CD4-positive, alpha-beta T cell treated with Interleukin-21 for 1 hour (primary cell): ENCODE data around the gene FOXI1.

ENCODE experiments used
- DNase-seq: peaks from one replicate; pipeline ENCODE4 v3.0.0-alpha.2; 2020

The FOXI1 gene

DNA sequence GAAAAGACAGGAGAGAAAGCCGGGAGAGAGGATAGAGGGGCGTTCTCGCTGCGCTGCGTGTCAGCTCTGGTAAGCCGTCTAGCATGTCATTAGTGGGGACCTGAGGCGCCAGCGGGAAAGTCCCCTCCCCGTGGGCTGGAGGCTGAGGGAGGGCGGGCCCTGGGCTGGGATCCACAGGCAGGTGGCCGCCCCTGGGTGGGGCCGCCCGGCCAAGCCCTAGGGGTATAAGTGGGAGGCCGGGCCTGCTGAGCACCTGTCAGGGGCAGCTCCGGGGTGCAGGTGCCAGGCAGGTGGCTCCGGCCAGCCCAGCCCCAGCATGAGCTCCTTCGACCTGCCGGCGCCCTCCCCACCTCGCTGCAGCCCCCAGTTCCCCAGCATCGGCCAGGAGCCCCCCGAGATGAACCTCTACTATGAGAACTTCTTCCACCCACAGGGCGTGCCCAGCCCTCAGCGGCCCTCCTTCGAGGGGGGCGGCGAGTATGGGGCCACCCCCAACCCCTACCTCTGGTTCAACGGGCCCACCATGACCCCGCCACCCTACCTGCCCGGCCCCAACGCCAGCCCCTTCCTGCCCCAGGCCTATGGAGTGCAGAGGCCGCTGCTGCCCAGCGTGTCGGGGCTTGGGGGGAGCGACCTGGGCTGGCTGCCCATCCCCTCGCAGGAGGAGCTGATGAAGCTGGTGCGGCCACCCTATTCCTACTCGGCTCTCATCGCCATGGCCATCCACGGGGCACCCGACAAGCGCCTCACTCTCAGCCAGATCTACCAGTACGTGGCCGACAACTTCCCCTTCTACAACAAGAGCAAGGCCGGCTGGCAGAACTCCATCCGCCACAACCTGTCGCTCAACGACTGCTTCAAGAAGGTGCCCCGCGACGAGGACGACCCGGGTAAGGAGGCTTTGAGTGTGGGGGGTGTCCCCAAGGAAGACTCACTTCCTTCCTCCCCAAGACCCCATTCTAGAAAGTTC lies at the start of gene FOXI1:
TSS of gene FOXI1 (plus strand) at position 256 of the 970 bp plus-strand sequence. CDS start at position 317, 61 bp downstream.
- no peak for DNase-seq

DNA sequence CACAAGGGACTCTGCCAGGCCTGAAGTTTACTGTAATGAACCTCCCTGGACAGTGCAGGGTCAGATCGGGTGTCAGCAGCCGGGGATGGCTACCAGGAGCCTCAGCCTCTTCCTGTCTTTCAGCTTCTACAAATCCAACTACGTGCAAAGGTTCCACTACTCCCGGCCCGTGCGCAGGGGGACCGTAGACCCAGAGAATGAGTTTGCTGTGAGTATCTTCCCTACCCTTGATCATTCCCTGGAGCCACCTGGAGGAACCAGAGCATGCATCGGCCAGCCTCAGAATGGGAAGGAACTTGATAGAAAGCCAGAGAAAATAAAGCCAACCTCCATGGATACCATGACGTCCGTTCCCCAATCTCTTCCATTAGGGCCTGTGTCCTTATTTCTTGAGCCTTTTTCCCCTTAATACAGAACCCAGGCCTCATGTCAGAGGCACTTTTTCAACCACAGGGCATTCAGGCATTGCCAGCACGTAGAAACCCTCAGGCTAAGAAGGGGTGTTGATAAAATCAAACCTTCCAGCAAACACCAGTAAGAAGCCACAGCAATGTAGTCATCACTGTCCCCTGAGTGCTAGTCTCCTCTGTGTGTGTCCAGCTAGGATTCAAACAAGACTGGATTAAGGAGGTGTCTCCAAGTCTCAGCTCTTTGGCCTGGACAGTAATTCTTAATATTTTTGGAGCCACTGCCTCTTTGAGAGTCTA lies 49.0 kb upstream of the FOXI1 start:
- no peak for DNase-seq

DNA sequence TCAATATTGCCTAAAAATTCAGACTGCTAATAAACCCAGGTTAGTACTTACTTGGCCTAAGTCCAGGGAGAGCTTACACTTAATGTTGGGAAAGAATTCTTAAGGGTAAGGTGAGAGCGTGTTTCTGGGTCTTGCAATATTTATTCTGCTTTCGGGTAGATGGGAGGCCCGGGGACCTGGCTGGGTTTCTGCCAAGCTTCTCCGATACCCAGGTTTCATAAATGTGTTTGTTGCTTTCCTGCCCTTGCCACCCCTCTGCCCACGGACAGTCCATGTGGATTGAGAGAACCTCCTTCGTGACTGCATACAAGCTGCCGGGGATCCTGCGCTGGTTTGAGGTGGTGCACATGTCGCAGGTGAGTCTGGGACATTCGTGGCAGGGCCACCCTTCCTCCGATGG lies 48.4 kb upstream of the FOXI1 start:
- no peak for DNase-seq

DNA sequence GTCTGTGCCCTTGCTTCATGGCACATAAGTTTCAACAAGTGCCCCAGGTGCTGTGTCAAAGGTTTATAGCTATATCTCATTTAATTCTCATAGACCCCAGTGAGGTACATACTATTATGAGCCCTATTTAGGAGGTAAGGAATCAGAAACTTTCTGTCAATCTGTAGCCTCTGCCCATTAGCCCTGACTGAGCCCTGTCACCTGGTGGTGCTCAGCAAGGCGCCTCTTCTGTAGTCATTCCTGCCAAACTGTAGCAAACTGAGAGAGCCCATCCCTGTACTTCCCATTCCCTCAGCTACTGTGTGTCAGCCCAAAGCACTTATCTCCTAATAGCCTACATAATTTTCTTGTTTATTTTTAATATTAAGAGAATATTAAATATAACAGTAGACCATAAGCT lies 46.5 kb upstream of the FOXI1 start:
- DNase-seq = no peak

DNA sequence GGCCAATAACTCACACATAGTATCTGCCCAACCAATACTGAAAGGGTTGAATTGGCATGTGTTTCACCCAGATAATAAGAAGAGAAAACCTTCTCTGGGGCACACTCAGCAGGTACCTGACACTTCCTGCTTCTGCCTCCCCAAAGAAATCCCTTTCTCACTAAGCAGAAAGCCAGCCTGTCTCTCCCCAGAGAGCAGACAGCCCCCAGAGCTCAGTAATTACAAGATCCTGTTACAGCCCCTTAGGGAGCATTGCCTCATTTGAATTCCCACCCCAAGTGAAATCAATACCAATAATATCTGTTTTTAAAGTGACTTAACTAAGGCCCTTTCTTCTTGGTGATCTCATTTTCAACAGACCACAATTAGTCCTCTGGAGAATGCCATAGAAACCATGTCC lies 38.5 kb upstream of the FOXI1 start:
- DNase-seq = no peak

DNA sequence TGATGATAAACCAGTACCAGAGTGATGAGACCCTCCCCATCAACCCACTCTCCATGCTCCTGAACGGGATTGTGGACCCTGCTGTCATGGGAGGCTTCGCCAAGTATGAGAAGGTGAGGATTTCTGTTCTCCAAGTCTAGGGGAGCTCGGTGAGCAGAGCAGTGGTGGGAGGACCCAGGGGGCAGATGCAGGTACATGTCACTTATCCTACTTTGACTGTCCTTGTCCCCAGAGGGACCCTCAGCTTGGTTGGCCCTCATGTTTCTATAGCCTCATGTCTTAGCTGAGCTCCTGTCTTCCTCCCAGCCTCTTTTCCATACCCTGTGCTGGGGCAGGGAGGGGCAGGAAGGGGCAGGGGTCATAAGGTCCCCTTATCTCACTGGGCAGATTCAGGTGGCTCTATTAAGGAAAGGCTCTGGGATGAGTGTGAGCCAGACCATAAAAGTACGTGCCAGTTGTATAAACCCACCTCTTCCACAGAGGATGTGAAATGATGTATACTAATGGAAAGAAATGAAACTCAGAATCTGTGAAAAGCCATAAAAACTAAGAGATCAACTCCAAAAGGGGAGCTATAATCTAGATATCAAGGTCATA lies 38.0 kb upstream of the FOXI1 start:
- DNase-seq = no peak

DNA sequence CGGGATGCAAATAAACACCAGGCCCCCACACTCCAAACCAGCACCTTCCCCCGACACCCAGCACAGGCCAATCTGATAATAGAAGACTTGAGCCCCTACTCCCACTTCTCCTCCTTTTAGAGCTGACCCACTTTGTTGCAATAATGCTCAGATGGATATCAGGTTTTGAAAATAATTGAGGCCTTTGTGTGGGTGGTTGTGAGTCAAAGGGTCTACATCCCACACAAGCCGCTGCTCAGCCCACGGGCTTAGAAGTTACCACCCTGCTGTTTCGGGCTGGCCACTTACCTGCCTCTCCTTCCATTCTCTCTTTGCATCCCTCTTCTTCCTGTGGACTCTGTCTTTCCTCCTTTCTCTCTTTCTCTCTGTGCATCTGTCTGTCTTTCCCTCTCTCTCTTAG lies 36.2 kb upstream of the FOXI1 start:
- DNase-seq = no peak

DNA sequence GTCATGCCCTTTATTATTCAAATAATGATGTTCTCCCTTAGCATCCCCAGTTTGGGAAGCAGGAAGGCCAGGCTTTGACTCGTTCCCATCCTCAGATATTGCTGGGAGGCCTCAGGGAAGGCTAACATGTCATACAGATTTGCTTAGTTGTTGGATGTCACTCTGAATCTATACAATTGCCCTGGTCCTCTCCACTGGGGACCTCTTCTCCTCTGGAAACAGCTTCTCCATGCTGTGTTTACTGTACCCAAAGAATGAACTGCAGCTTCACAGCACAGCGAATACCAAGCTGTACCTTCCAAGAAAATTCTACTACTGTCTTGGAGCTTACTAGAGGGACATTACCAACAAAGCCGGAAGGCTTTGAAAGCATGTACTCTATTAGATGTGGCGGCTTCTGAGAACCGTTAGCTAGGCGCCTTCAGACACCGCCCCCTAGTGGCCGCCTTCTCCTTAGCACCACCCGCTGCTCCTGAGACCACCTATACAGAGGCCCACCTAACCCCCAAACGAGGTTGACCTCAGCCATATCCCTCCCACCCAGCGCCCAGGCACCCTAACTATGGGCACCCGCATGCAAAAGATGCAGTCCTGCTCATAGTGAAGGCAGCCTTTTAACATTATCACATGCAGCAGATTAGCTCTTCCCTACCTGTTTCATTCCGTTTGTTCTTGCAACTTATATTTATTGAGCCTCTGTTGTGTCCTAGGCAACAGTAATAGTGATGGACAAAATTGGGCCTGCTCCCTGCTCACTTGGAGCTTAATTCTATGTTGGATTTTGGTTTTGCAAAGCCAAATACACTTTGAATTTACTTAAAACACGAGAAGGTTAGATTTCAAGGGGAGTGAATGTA lies 34.9 kb upstream of the FOXI1 start:
- DNase-seq = no peak

DNA sequence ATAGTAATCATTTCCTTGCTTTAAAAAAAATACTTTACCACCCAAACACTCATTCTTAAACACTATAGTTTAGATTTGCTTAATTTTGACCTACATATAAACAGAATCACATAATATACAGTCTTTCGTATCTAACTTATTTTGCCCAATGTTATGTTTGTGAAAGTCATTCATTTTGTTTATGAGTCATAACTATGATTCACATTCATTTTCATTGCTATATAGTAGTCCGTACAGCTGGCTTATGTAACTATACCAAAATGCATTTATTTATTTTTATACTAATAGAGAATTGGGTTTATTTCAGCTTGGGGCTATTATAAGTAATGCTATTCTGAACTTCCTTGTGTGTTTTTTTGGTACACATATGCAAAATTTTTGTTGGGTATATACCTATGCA lies 33.9 kb upstream of the FOXI1 start:
- no peak for DNase-seq

DNA sequence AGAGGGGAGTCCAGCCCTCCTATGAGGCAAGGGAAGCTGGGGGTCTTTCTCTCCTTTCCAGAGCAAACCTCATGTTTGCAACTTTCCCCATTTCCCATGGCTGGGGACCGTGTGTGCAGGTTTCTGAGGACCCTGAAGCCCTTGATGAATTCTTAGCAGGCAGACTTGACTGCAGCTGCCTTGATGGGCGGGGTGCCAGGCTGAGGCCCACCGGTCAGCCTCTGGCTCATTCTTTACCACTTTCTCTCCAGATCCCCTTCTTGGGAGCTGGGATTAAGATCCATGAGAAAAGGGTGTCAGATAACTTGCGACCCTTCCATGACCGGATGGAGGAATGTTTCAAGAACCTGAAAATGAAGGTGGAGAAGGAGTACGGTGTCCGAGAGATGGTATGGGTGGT lies 30.0 kb upstream of the FOXI1 start:
- DNase-seq = no peak

DNA sequence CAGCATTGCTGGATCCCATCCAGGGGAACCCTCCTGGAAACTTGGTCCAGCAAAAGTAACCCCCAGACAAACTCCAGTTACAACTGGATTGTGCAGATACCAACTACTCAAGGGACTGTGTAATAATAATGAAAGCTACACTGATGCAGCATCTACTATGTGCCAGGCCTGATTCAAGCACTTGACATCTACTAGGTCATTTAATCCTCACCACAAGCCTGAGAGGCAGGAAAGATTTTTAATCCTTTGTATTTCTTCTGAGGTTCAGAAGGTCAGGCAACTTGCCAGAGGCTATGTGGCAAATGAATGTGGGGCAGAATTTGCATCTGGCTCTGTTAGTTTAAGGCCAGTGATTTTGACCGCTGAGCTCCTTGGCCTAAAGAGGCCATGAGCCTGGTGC lies 29.5 kb upstream of the FOXI1 start:
- DNase-seq = no peak

DNA sequence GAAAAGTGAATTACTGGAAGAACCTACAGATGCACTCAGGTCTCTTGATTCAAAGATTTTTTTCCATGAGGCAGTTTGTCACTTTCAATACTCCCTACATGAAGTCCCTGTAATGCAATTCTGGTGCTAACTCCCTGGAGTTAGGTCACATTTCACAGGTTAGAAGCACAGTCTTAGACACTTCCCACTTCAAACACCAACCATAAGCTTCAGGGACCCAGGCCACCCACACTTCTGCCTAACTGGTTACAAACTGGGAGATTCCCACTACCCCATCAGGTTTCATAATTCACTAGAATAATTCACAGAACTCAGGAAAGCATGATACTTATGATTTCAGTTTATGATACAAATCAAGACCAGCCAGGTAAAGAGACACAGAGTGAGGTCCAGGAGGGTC lies 29.0 kb upstream of the FOXI1 start:
- DNase-seq = no peak

DNA sequence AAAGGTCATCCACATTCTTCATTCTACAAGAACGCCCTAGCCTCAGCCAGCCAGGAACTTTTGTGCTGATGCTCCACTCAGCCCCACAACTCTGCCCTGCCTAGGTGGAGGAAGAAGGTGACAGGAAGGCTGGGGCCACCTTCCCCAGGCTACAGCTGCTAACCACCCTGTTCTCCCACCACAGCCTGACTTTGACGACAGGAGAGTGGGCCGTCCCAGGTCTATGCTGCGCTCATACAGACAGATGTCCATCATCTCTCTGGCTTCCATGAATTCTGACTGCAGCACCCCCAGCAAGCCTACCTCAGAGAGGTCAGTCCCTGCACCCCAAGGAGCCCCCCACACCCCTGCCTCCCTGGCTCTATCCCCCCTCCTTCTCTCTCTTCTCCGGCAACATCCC lies 28.2 kb upstream of the FOXI1 start:
- DNase-seq = no peak

DNA sequence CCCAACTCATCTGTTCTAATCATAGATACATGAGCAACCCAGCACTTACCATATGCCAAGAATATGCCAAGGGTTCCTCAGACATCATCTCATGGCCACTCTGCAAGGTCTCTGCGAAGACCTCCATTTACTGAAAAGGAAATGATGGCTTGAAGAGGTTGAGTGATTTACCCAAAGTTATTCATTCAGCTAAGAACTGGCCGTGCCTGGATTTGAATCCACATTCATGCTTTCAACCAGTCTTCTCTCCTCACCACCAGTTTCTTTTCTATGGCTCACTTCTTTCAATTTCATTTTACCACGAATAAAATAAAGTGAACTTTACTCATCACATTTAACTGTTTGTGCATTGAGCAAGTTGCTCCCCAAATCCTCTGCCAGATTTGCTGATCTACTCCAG lies 27.2 kb upstream of the FOXI1 start:
- no peak for DNase-seq

DNA sequence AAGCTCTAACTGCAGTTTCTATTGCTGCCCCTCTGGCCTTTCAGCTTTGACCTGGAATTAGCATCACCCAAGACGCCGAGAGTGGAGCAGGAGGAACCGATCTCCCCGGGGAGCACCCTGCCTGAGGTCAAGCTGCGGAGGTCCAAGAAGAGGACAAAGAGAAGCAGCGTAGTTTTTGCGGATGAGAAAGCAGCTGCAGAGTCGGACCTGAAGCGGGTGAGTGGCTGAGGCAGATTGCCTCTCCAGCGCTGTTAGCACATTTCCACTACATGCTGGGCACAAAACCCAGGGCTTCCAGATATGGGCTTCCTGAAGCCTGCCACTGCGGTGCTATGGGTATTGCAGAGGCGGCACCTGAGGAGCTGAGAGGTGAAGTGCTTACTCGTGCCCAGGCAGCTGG lies 26.8 kb upstream of the FOXI1 start:
- no peak for DNase-seq

DNA sequence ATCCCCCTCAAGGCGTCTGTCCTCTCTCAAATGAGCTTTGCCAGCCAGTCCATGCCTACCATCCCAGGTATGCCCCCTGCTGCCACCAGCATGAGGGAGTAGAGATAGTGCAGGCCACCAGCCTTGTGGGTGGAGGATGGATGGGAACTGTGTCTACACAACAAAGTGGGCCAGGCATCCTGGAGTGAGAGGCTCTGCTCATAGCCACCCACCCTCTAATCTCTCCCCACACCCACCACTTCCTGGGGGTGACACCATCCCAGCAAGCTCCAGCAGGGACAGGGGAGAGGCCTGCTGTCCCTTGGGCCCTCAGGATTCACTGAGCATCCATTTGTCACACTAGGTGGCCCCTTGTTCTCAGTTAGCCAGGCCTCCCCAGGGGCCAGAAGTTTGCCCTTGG lies 25.5 kb upstream of the FOXI1 start:
- no peak for DNase-seq

DNA sequence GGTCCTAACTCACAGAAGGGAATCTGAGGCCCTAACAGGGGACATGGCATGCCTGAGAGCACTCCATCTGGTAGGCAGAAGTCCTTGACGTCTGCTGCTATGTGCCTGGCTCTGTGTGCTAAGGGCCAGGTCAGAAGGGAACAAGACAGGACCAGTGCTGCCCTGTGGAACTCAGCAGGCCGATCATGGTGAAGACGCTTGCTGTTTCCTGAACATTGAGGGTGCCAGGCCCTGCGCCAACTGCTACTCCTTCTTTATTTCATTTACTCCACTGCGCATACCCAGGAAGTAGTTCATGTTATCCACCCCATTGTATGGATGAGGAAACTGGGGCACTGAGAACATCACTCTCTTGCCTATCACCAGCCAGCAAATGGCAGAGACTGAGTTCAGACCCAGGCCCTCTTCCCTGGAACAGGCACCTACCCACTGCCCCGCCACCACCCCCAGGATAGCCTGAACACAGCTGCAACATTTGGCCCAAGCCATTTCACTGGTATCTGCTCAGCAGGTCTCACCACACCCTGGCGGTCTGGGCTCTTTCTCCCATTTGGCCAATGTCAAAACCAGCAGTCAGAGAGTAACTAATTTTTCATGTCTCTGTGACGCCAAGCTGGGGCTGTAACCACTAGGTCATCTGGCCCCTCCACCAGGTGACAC lies 24.8 kb upstream of the FOXI1 start:
- no peak for DNase-seq

DNA sequence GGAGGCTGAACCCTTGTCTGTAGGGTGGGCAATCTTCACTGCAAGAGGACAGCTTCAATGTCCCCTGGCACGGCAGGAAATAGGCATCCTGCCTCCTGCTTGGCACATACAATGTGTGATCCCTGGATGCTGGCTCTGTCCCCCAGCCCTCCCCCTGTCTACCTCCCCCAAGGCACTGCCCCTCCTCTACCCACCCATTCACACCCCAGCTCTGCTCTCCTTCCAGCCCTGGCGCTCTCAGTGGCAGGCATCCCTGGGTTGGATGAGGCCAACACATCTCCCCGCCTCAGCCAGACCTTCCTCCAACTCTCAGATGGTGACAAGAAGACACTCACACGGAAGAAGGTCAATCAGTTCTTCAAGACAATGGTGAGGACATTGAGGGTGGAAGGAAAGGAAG lies 24.1 kb upstream of the FOXI1 start:
- DNase-seq = no peak

DNA sequence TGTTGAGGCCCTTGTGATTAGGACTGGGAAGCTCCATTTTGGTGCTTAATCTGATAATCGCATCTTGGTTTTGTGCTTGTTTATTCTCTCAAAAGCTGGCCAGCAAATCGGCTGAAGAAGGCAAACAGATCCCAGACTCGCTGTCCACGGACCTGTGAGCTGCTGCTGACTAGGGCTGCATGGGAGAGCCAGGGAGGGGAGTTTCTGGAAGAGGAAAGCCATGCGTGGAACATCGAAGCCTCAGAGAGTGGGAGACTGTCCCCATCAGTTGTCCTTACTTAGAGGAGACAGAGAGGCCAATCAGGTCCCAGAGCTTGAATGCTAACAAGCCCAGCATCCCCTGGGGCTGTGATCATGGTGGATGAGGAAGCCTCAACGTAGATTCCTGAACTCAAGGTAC lies 23.0 kb upstream of the FOXI1 start:
- no peak for DNase-seq

DNA sequence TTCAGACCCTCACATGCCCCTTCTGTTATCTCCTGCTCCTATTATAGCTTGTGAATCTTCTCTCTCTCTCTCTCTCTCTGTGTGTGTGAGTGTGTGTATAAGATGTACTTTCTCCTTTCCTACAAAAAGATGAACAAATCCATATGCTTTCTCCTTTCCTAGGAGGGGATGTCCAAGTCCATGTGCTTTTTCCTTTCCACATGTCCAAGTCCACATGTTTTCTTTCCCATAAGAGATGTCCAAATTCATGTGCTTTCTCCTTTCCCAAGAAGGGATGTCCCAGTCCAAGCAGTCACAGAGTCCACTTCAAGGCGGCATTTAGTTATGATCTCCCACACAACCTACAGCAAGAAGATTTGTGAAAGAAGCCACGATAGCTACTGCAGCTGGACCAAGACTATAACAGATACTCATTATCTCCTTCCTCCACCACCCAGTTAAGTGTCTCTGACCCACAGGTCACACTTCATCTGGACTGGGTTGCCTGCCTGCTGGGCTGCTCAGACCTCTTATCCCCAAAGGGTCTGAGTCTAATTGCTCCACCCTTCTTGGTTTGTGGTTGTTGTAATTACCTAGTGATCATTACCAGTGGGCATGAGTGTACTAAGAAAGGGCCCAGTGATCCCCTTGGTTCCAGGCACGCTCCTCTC lies 18.4 kb upstream of the FOXI1 start:
- no peak for DNase-seq

DNA sequence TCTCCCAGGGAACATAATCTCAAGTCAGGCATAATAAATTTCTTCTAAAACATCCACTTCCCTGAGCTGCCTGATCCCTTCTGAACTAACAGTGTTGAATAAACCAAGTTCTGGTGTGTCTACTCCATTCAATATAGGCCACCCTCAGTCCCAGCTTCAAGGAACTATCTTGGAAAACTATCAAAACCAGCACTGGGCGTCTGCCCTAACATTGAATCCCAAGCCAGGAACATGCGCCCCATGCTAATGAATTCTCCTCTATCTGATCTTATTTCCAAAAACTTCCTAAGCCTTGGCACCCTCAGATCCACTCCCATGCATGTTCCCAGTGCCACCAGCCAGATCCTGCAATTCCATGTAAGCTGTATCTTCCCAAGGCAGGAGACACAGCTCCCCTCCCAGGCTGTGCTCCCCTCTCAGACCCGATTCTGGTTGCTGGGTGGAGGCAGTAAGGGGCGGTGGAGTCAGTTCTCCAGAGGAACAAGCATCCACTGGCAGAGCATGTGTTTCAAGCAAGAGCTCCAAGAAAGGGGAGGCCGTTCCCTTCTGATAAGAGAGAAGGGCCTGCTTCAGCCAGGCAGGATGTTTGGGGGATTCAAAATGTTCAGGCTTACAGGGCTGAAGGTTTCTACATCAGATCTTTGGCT lies 13.1 kb upstream of the FOXI1 start:
- no peak for DNase-seq
